GM12891 (cell line): Measurements from ENCODE around the gene AQP2.

Experiments
- PAX5 ChIP-seq: IDR thresholded peaks from 2 replicates; pipeline ENCODE4 v1.6.1; 2011; ENCODE audit warnings: low read length, moderate library complexity, mild to moderate bottlenecking; ENCODE audit not compliant: insufficient read depth, severe bottlenecking
- POLR2A ChIP-seq: IDR thresholded peaks from 2 replicates; pipeline ENCODE4 v1.6.1; 2011; ENCODE audit warnings: low read depth, low read length, control low read depth
- POLR2AphosphoS5 ChIP-seq: IDR thresholded peaks from 2 replicates; pipeline ENCODE4 v1.6.1; 2011; ENCODE audit warnings: low read depth, low read length, control low read depth
- POU2F2 ChIP-seq: IDR thresholded peaks from 2 replicates; pipeline ENCODE4 v1.6.1; 2011; ENCODE audit warnings: low read depth, mild to moderate bottlenecking, control low read depth, low read length, moderate library complexity
- SPI1 ChIP-seq: IDR thresholded peaks from 2 replicates; pipeline ENCODE4 v1.6.1; 2011; ENCODE audit warnings: low read depth, low read length, control low read depth
- TAF1 ChIP-seq: IDR thresholded peaks from 2 replicates; pipeline ENCODE4 v1.6.1; 2011; ENCODE audit warnings: low read depth, low read length, control low read depth

GRCh38 chr12:49957570-49957967 is 7.0 kb downstream of the AQP2 start:
- TF ChIP-seq TAF1 = no peak
- TF ChIP-seq POLR2A = no peak
- TF ChIP-seq POLR2AphosphoS5 = no peak
- no peak for TF ChIP-seq SPI1
- TF ChIP-seq POU2F2 = no peak
- TF ChIP-seq PAX5 = no peak
